ENCODE measurements around the gene PUS7.

GRCh38 chr7:105444342-105444987 lies 77.6 kb downstream of the PUS7 start:
- TF ChIP-seq CTCF (IDR thresholded peaks at IDR 0.05; ENCODE audit: low read depth, low read length) = no peak
- no peak for TF ChIP-seq MYC (IDR thresholded peaks at IDR 0.05; ENCODE audit: low read depth, low read length)
- no peak for TF ChIP-seq POLR2A (IDR thresholded peaks at IDR 0.05; ENCODE audit: extremely low read depth, insufficient read length)

Data from NB4 (cell line).